ENCODE data around the gene MOB3A. TPM values are rescaled to one million over a fixed set of nuclear protein-coding genes. Genes with fewer than 3 reads are reported as not detected.

Gene MOB3A
- total RNA-seq, 1 donor from 2014 or later = 45.5 TPM

- Mint-ChIP-seq H3K4me3 (ENCODE audit: unreplicated experiment) (no peak overlapping the region), H3K4me1 (ENCODE audit: low read depth) (peaks cover 9% of the 10 kb centered on the region), H3K36me3 (ENCODE audit: low read depth) (peaks cover 23% of the 10 kb centered on the region), H3K27ac (ENCODE audit: unreplicated experiment) (no peak overlapping the region), H3K27me3 (ENCODE audit: low read depth) (no peaks in the 10 kb centered on the region), H3K9me3 (ENCODE audit: low read depth) (no peaks in the 10 kb centered on the region)
- no peak for TF ChIP-seq CTCF (IDR thresholded peaks at IDR 0.05)
- DNase-seq (ENCODE audit: low spot score) = no peak
Observed at GRCh38 chr19:2101417-2102335, 5.5 kb upstream of the MOB3A start.

GRCh38 chr19:2100719-2101061 is 4.6 kb upstream of the MOB3A start:
- Mint-ChIP-seq H3K4me3 (ENCODE audit: unreplicated experiment) (no peak overlapping the region), H3K27me3 (ENCODE audit: low read depth) (no peaks in the 10 kb centered on the region), H3K36me3 (ENCODE audit: low read depth) (peaks cover 17% of the 10 kb centered on the region), H3K4me1 (ENCODE audit: low read depth) (peaks cover 13% of the 10 kb centered on the region), H3K9me3 (ENCODE audit: low read depth) (no peaks in the 10 kb centered on the region), H3K27ac (ENCODE audit: unreplicated experiment) (no peak overlapping the region)
- no peak for DNase-seq (ENCODE audit: low spot score)
- no peak for TF ChIP-seq CTCF (IDR thresholded peaks at IDR 0.05)

GRCh38 chr19:2099937-2100718 is 4.0 kb upstream of the MOB3A start:
- peaks cover 14% of the 10 kb centered on the region for H3K36me3 Mint-ChIP-seq (ENCODE audit: low read depth)
- no peaks in the 10 kb centered on the region for H3K9me3 Mint-ChIP-seq (ENCODE audit: low read depth)
- H3K27me3 Mint-ChIP-seq (ENCODE audit: low read depth) = no peaks in the 10 kb centered on the region
- DNase-seq (ENCODE audit: low spot score) = no peak
- no peak overlapping the region for H3K4me3 Mint-ChIP-seq (ENCODE audit: unreplicated experiment)
- H3K27ac Mint-ChIP-seq (ENCODE audit: unreplicated experiment) = no peak overlapping the region
- peaks cover 17% of the 10 kb centered on the region for H3K4me1 Mint-ChIP-seq (ENCODE audit: low read depth)
- TF ChIP-seq CTCF (IDR thresholded peaks at IDR 0.05) = no peak

GRCh38 chr19:2099054-2099501 is 3.0 kb upstream of the MOB3A start:
- TF ChIP-seq CTCF (IDR thresholded peaks at IDR 0.05) = no peak
- Mint-ChIP-seq H3K27me3 (ENCODE audit: low read depth) (no peaks in the 10 kb centered on the region), H3K4me3 (ENCODE audit: unreplicated experiment) (no peak overlapping the region)

GRCh38 chr19:2097886-2098327 is 1.8 kb upstream of the MOB3A start:
- DNase-seq (ENCODE audit: low spot score) = peak; percentile 90
- TF ChIP-seq CTCF (IDR thresholded peaks at IDR 0.05) = no peak
- Mint-ChIP-seq H3K9me3 (ENCODE audit: low read depth) (no peaks in the 10 kb centered on the region), H3K4me1 (ENCODE audit: low read depth) (peaks cover 28% of the 10 kb centered on the region), H3K27me3 (ENCODE audit: low read depth) (no peaks in the 10 kb centered on the region), H3K4me3 (ENCODE audit: unreplicated experiment) (no peak overlapping the region), H3K27ac (ENCODE audit: unreplicated experiment) (no peak overlapping the region), H3K36me3 (ENCODE audit: low read depth) (peaks cover 6% of the 10 kb centered on the region)

More at GRCh38 chr19:2099054-2099501, 3.0 kb upstream of the MOB3A start:
- Mint-ChIP-seq H3K36me3 (ENCODE audit: low read depth) (peaks cover 9% of the 10 kb centered on the region), H3K4me1 (ENCODE audit: low read depth) (peaks cover 27% of the 10 kb centered on the region), H3K27ac (ENCODE audit: unreplicated experiment) (no peak overlapping the region), H3K9me3 (ENCODE audit: low read depth) (no peaks in the 10 kb centered on the region)
- DNase-seq (ENCODE audit: low spot score) = peak; percentile 90
